Peyer's patch (tissue), 4 donors: ENCODE data around the gene LRRC26. TPM values are rescaled to one million over a fixed set of nuclear protein-coding genes. Genes with fewer than 3 reads are reported as not detected.
A peak's percentile ranks its signal among the peaks of the same experiment; 100 is the strongest.

Experiments used
- DNase-seq, 3 donors: peaks; one replicate each; pipeline ENCODE4 v3.0.0-alpha.2; 2017 to 2019
- H3K27ac ChIP-seq, 4 donors: fragments of 200-600 bp; sonication (generic); one replicate each; pipeline ENCODE4 v1.5.1; 2016 to 2019
- H3K27me3 ChIP-seq, 2 donors: fragments of 200-600 bp; sonication (generic); one replicate each; pipeline ENCODE4 v1.5.1; 2019
- H3K36me3 ChIP-seq, 3 donors: fragments of 200-600 bp; sonication (generic); one replicate each; pipeline ENCODE4 v1.5.1; 2016 to 2019
- H3K4me1 ChIP-seq, 4 donors: fragments of 200-600 bp; sonication (generic); one replicate each; pipeline ENCODE4 v1.5.1; 2016 to 2019
- H3K4me3 ChIP-seq, 4 donors: fragments of 200-600 bp; sonication (generic); 1 replicate in 3 of 4; 2 replicates in 1 of 4; pipeline ENCODE4 v1.5.1; 2016 to 2019; ENCODE audit warnings: mild to moderate bottlenecking in 1 of 4
- H3K9me3 ChIP-seq, 4 donors: fragments of 200-600 bp; sonication (generic); one replicate each; pipeline ENCODE4 v1.5.1; 2016 to 2019; ENCODE audit warnings: mild to moderate bottlenecking in 1 of 4
- CTCF ChIP-seq, 6 experiments: fragments of 450-650 bp in 4 of 6; fragments of 200-600 bp in 2 of 6; sonication (generic) in 1 of 6; IDR thresholded peaks; one replicate each; pipeline ENCODE4 v1.5.1; 2017 to 2019; ENCODE audit warnings: antibody characterized with exemption in 6 of 6, mild to moderate bottlenecking in 3 of 6, moderate library complexity in 1 of 6
- POLR2A ChIP-seq, 2 donors: fragments of 450-650 bp; IDR thresholded peaks; one replicate each; pipeline ENCODE4 v1.5.1; 2017; ENCODE audit warnings: antibody characterized with exemption in 2 of 2, mild to moderate bottlenecking in 2 of 2, moderate library complexity in 2 of 2
- total RNA-seq, 4 donors: library from RNA; depleted of rRNA; stranded (reverse); fragments of >200 nt; gene quantifications; one replicate each; pipeline ENCODE4 v1.1.0, GENCODE V29; 2016

The LRRC26 gene
- total RNA-seq, 4 donors from 2014 or later: 14.5 to 45.7 (median 34.1) TPM

- H3K4me3 ChIP-seq: no peak overlapping the region
Measured at GRCh38 chr9:137157618-137158415, 12.0 kb downstream of the LRRC26 start.

GRCh38 chr9:137156567-137157375 is 13.1 kb downstream of the LRRC26 start:
- Histone ChIP-seq H3K4me1 (peaks cover 0 to 18% (median 5%) of the 10 kb centered on the region in 4 donors), H3K27ac (no peak overlapping the region), H3K36me3 (no peaks in the 10 kb centered on the region), H3K27me3 (peaks cover 0 to 26% of the 10 kb centered on the region in 2 donors), H3K9me3 (no peaks in the 10 kb centered on the region), H3K4me3 (peak overlapping the region in 3 of 4 donors; percentile 4 to 37 (median 26))
- TF ChIP-seq POLR2A (IDR thresholded peaks at IDR 0.05): no peak
- no peak for TF ChIP-seq CTCF (IDR thresholded peaks at IDR 0.05)
- DNase-seq: peak in 2 of 3 donors; percentile 30 to 65

More at GRCh38 chr9:137157618-137158415, 12.0 kb downstream of the LRRC26 start:
- Histone ChIP-seq H3K4me1 (peaks cover 0 to 28% (median 11%) of the 10 kb centered on the region in 4 donors), H3K27me3 (peaks cover 0 to 34% of the 10 kb centered on the region in 2 donors), H3K9me3 (no peaks in the 10 kb centered on the region), H3K27ac (no peak overlapping the region), H3K36me3 (no peaks in the 10 kb centered on the region)
- no peak for DNase-seq
- TF ChIP-seq CTCF (IDR thresholded peaks at IDR 0.05) (no peak), POLR2A (IDR thresholded peaks at IDR 0.05) (no peak)

- H3K27me3 ChIP-seq: no peaks in the 10 kb centered on the region
- H3K4me1 ChIP-seq: peaks cover 0 to 12% (median 5%) of the 10 kb centered on the region in 4 donors
- no peak overlapping the region for H3K27ac ChIP-seq
- H3K4me3 ChIP-seq: no peak overlapping the region
- DNase-seq: no peak
- no peak for TF ChIP-seq POLR2A (IDR thresholded peaks at IDR 0.05)
- TF ChIP-seq CTCF (IDR thresholded peaks at IDR 0.05): no peak
- H3K36me3 ChIP-seq: no peaks in the 10 kb centered on the region
- no peaks in the 10 kb centered on the region for H3K9me3 ChIP-seq
Measured at GRCh38 chr9:137152844-137153405, 16.9 kb downstream of the LRRC26 start.

- Histone ChIP-seq H3K4me3 (no peak overlapping the region), H3K36me3 (no peaks in the 10 kb centered on the region), H3K9me3 (no peaks in the 10 kb centered on the region), H3K27me3 (no peaks in the 10 kb centered on the region), H3K27ac (no peak overlapping the region), H3K4me1 (no peaks in the 10 kb centered on the region)
- peak in 2 of 3 donors; percentile 65 to 78 for DNase-seq
- TF ChIP-seq POLR2A (IDR thresholded peaks at IDR 0.05) (no peak), CTCF (IDR thresholded peaks at IDR 0.05) (no peak)
Measured at GRCh38 chr9:137150617-137151457, 19.0 kb downstream of the LRRC26 start.
